ENCODE results near the gene BTBD9. TPM values are rescaled to one million over a fixed set of nuclear protein-coding genes. Genes with fewer than 3 reads are reported as not detected.

The BTBD9 gene
- total RNA-seq, 1 experiment from 2014 or later = 4.7 TPM

DNA sequence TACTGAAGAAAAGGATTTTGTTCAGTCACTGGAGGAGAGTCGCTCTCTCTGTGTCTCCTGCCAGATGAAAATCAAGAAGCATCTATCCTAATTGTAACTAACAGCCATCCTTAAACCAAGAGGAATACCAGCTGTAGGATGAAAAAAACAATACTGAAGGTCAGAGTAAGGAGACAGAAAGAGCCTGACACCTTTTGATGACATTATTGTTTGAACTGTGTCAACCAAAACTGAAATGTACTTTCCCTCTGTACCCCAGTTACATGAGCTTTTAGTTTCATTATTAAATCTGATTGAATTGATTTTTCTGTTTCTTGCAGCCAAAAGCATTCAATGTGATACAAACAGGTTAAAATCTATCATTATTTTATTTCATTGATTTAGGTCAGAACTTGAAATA lies 17.2 kb upstream of the BTBD9 start:
- Histone ChIP-seq H3K36me3 (ENCODE audit: insufficient read depth, low read length) (no peaks in the 10 kb centered on the region), H3K4me3 (ENCODE audit: low read length) (no peak overlapping the region), H3K4me1 (ENCODE audit: low read length) (no peaks in the 10 kb centered on the region), H3K4me2 (ENCODE audit: low read depth, low read length, poor library complexity, severe bottlenecking) (no peak overlapping the region), H4K20me1 (ENCODE audit: insufficient read depth, low read depth, low read length) (no peaks in the 10 kb centered on the region), H3K79me2 (ENCODE audit: low read length) (no peaks in the 10 kb centered on the region), H3K27ac (ENCODE audit: low read length) (no peak overlapping the region), H3K9me2 (replicated peaks; ENCODE audit: insufficient read depth, low read length) (no peaks in the 10 kb centered on the region), H3K9ac (ENCODE audit: low read length) (no peak overlapping the region), H3K27me3 (ENCODE audit: low read length) (no peaks in the 10 kb centered on the region), H3K9me3 (ENCODE audit: low read length) (no peaks in the 10 kb centered on the region), H2AFZ (ENCODE audit: low read length) (no peak overlapping the region)
- no peak for DNase-seq

DNA sequence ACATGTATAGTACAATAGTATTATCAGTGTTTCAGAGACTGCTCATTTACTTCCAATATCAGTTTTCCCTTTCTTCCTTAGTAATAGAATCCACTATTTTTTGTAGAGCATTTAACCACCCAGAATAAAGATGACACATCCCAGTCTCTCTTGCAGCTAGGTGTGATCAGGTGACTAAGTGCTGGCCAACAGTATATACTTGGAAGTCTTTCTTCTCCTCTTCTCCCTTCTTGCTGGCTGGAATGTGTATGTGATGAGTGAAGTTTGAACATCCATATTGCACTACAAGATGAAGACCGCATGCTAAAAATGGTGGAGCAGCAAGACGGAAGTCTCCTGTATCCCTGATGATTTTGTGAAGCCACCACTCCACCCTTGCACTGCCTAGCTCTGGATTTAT lies 14.5 kb upstream of the BTBD9 start:
- H3K27me3 ChIP-seq (ENCODE audit: low read length) = no peaks in the 10 kb centered on the region
- no peak overlapping the region for H3K4me2 ChIP-seq (ENCODE audit: low read depth, low read length, poor library complexity, severe bottlenecking)
- H2AFZ ChIP-seq (ENCODE audit: low read length) = no peak overlapping the region
- no peak for DNase-seq
- no peak overlapping the region for H3K27ac ChIP-seq (ENCODE audit: low read length)
- no peak overlapping the region for H3K4me3 ChIP-seq (ENCODE audit: low read length)
- no peaks in the 10 kb centered on the region for H3K79me2 ChIP-seq (ENCODE audit: low read length)
- no peak overlapping the region for H3K9ac ChIP-seq (ENCODE audit: low read length)
- H3K36me3 ChIP-seq (ENCODE audit: insufficient read depth, low read length) = no peaks in the 10 kb centered on the region
- H3K9me2 ChIP-seq (replicated peaks; ENCODE audit: insufficient read depth, low read length) = no peaks in the 10 kb centered on the region
- no peaks in the 10 kb centered on the region for H3K4me1 ChIP-seq (ENCODE audit: low read length)
- H4K20me1 ChIP-seq (ENCODE audit: insufficient read depth, low read depth, low read length) = no peaks in the 10 kb centered on the region
- H3K9me3 ChIP-seq (ENCODE audit: low read length) = no peaks in the 10 kb centered on the region

DNA sequence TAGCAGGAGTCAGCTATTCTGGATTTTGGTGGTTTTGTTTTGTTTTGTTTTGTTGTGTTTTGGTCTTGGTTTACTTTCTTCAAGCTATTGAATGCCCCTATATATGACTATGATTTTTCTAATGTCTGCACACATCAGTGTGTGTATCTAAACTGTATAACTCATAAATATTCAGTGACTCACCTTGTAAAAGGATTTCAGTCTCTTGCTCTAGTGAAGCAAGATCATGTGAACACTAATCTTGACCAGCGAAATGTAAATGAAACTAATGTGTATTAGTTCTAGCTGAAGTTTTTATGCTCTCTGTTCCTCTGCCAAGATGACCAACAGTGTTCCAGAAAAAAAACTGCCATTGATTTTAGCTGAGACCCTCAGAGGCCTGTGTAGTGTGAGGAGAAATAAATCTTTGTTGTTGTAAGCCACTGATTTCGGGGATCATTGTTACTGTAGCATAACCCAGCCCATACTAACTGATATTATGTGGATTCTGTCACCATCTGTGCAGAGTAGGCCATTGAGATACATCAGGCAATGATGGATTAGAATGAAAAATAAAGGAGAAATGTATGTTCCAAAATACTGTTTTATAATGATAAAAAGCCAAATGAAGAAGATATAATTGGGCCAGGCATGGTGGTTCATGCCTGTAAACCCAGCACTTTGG lies 11.5 kb upstream of the BTBD9 start:
- Histone ChIP-seq H3K9ac (ENCODE audit: low read length) (no peak overlapping the region), H4K20me1 (ENCODE audit: insufficient read depth, low read depth, low read length) (peaks cover 5% of the 10 kb centered on the region; the same call in 1 of the 2 replicates), H2AFZ (ENCODE audit: low read length) (no peak overlapping the region), H3K79me2 (ENCODE audit: low read length) (no peaks in the 10 kb centered on the region), H3K4me2 (ENCODE audit: low read depth, low read length, poor library complexity, severe bottlenecking) (no peak overlapping the region), H3K4me3 (ENCODE audit: low read length) (no peak overlapping the region), H3K4me1 (ENCODE audit: low read length) (peaks cover 3% of the 10 kb centered on the region; the same call in 1 of the 2 replicates), H3K36me3 (ENCODE audit: insufficient read depth, low read length) (no peaks in the 10 kb centered on the region), H3K9me2 (replicated peaks; ENCODE audit: insufficient read depth, low read length) (no peaks in the 10 kb centered on the region), H3K9me3 (ENCODE audit: low read length) (no peaks in the 10 kb centered on the region), H3K27ac (ENCODE audit: low read length) (no peak overlapping the region), H3K27me3 (ENCODE audit: low read length) (no peaks in the 10 kb centered on the region)
- no peak for DNase-seq

DNA sequence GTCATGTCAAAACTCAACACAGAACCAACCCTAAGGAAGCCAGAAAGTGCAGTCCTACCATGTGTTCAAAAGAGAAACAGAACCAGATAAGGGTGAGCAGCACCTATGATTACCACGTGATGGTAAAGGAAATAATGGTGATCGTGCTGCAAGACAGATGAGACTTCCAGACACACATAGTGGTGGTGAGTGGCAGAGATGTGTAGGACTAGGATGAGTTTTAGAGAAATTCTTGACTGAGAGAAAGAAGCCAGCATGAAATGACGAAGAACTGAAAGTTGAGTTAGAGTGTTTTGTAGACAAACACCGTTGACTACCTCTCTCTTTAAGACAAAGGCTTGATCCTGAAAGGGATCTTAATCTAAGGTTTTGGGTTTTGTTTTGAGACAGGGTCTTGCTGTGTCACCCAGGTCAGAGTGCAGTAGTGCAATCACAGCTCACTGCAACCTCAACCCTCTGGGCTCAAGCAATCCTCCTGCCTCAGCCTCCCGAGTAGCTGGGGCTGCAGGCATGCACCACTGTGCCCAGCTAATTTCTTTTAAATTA lies 10.6 kb upstream of the BTBD9 start:
- Histone ChIP-seq H3K9ac (ENCODE audit: low read length) (no peak overlapping the region), H3K4me3 (ENCODE audit: low read length) (no peak overlapping the region), H4K20me1 (ENCODE audit: insufficient read depth, low read depth, low read length) (peaks cover 6% of the 10 kb centered on the region; the same call in 1 of the 2 replicates), H3K27ac (ENCODE audit: low read length) (no peak overlapping the region), H3K36me3 (ENCODE audit: insufficient read depth, low read length) (no peaks in the 10 kb centered on the region), H2AFZ (ENCODE audit: low read length) (no peak overlapping the region), H3K9me3 (ENCODE audit: low read length) (no peaks in the 10 kb centered on the region), H3K4me2 (ENCODE audit: low read depth, low read length, poor library complexity, severe bottlenecking) (no peak overlapping the region), H3K4me1 (ENCODE audit: low read length) (peaks cover 4% of the 10 kb centered on the region; the same call in 1 of the 2 replicates), H3K27me3 (ENCODE audit: low read length) (no peaks in the 10 kb centered on the region), H3K79me2 (ENCODE audit: low read length) (no peaks in the 10 kb centered on the region), H3K9me2 (replicated peaks; ENCODE audit: insufficient read depth, low read length) (no peaks in the 10 kb centered on the region)
- no peak for DNase-seq

DNA sequence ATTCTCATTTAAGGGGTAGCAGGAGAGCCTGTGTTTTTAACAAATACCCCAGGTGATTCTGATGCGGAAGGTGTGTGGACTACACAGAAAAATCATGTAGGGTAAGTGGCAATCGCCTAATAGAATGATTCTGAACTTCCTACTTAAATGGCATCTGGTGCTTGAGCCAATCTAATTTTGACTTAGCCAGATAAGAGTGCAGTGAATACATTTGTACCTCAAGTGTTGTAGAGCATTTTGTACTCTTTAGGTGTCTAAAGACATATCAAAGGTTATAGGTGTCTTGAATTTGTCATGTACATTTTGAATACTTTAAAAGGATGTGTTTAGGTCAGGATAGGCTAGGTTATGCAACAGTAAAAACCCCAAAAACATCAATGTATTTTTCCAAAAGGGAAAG lies 10.0 kb upstream of the BTBD9 start:
- H4K20me1 ChIP-seq (ENCODE audit: insufficient read depth, low read depth, low read length) = peaks cover 6% of the 10 kb centered on the region; the same call in 1 of the 2 replicates
- H3K4me3 ChIP-seq (ENCODE audit: low read length) = no peak overlapping the region
- no peak overlapping the region for H3K9ac ChIP-seq (ENCODE audit: low read length)
- no peaks in the 10 kb centered on the region for H3K79me2 ChIP-seq (ENCODE audit: low read length)
- no peak overlapping the region for H3K4me2 ChIP-seq (ENCODE audit: low read depth, low read length, poor library complexity, severe bottlenecking)
- H3K9me2 ChIP-seq (replicated peaks; ENCODE audit: insufficient read depth, low read length) = no peaks in the 10 kb centered on the region
- peaks cover 4% of the 10 kb centered on the region; the same call in 1 of the 2 replicates for H3K4me1 ChIP-seq (ENCODE audit: low read length)
- H3K27ac ChIP-seq (ENCODE audit: low read length) = no peak overlapping the region
- no peaks in the 10 kb centered on the region for H3K36me3 ChIP-seq (ENCODE audit: insufficient read depth, low read length)
- no peaks in the 10 kb centered on the region for H3K9me3 ChIP-seq (ENCODE audit: low read length)
- H3K27me3 ChIP-seq (ENCODE audit: low read length) = no peaks in the 10 kb centered on the region
- no peak overlapping the region for H2AFZ ChIP-seq (ENCODE audit: low read length)
- no peak for DNase-seq

DNA sequence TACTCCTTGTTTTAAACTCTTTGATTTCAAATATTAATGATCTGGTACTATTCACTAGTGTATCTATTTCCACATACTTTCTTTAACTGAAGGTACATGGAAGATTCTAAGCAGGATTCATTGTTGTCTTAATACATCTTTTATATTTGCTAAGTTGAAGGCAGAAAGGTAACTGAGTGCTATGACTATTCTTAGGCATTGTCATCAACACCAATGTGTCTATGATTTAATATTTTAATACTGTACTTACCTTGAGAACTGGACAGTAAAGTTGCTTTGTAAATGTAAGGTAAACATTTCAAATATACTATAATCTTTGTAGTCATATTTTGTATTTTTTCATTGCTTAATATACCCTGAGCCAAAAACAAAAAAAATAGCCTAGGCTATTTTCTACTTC lies 8.9 kb upstream of the BTBD9 start:
- H3K27me3 ChIP-seq (ENCODE audit: low read length) = no peaks in the 10 kb centered on the region
- no peaks in the 10 kb centered on the region for H3K9me3 ChIP-seq (ENCODE audit: low read length)
- H3K4me2 ChIP-seq (ENCODE audit: low read depth, low read length, poor library complexity, severe bottlenecking) = no peak overlapping the region
- no peak overlapping the region for H3K27ac ChIP-seq (ENCODE audit: low read length)
- no peak for DNase-seq
- no peaks in the 10 kb centered on the region for H3K36me3 ChIP-seq (ENCODE audit: insufficient read depth, low read length)
- no peaks in the 10 kb centered on the region for H3K79me2 ChIP-seq (ENCODE audit: low read length)
- no peak overlapping the region for H3K9ac ChIP-seq (ENCODE audit: low read length)
- no peak overlapping the region for H3K4me3 ChIP-seq (ENCODE audit: low read length)
- peaks cover 6% of the 10 kb centered on the region; the same call in 1 of the 2 replicates for H4K20me1 ChIP-seq (ENCODE audit: insufficient read depth, low read depth, low read length)
- no peaks in the 10 kb centered on the region for H3K9me2 ChIP-seq (replicated peaks; ENCODE audit: insufficient read depth, low read length)
- peaks cover 4% of the 10 kb centered on the region; the same call in 1 of the 2 replicates for H3K4me1 ChIP-seq (ENCODE audit: low read length)
- H2AFZ ChIP-seq (ENCODE audit: low read length) = no peak overlapping the region

DNA sequence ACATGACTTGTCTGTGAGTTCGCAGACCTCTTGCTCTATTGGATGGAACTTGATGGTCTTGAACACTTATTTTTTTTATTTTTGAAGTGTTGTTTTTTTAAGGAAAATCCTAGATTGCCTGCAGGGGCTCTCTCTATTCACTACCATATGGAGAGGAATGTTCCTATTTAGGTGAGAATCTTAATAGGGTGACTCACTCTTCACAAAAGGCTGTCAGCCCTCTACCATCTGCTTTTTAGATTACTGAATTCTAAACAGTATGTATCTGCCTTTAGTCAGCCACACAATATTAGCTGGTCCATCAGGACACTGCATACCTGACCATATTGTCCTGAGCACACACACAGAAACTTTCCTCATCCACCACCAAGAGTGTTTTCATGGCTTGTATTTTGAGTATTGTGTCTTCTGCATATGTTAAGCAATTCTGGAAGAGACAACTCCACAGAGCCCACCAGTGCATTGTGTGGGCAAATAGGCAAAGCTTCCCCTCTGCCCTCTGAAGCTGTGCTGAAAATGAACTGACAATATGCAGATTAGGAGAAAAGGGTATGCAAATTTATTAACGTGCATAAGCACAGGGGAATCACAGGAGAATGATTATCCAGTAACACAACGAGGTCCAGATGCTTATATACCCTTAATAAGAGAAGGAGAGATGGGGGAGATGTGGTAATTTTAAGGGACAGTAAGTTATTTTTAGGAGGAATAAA lies 6.6 kb upstream of the BTBD9 start:
- H2AFZ ChIP-seq (ENCODE audit: low read length) = no peak overlapping the region
- no peaks in the 10 kb centered on the region for H3K79me2 ChIP-seq (ENCODE audit: low read length)
- no peaks in the 10 kb centered on the region for H3K9me3 ChIP-seq (ENCODE audit: low read length)
- DNase-seq = no peak
- no peak overlapping the region for H3K9ac ChIP-seq (ENCODE audit: low read length)
- H3K9me2 ChIP-seq (replicated peaks; ENCODE audit: insufficient read depth, low read length) = no peaks in the 10 kb centered on the region
- no peak overlapping the region for H3K27ac ChIP-seq (ENCODE audit: low read length)
- peaks cover 6% of the 10 kb centered on the region for H3K4me1 ChIP-seq (ENCODE audit: low read length)
- no peak overlapping the region for H3K4me2 ChIP-seq (ENCODE audit: low read depth, low read length, poor library complexity, severe bottlenecking)
- no peaks in the 10 kb centered on the region for H3K27me3 ChIP-seq (ENCODE audit: low read length)
- peaks cover 6% of the 10 kb centered on the region; the same call in 1 of the 2 replicates for H4K20me1 ChIP-seq (ENCODE audit: insufficient read depth, low read depth, low read length)
- H3K36me3 ChIP-seq (ENCODE audit: insufficient read depth, low read length) = no peaks in the 10 kb centered on the region
- H3K4me3 ChIP-seq (ENCODE audit: low read length) = no peak overlapping the region

DNA sequence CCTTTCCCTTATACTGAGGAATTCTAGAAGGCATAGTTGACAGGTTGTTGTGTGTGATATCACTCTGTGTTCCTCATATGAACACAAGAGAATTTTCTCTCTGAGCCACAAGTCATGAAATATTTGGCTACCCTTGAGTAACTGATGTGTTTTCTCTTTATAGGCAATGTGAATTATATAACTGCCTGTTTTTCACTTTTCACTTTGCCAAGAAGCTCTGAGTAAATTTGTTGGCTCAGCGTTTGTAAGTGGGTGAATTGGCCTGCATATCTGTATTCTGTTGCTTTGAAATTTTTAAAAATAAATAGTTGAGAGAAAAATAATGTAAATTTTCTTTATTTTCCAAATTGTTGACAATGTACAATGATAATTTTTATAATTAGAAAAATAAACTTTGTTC lies 5.2 kb upstream of the BTBD9 start:
- no peak for DNase-seq
- H4K20me1 ChIP-seq (ENCODE audit: insufficient read depth, low read depth, low read length) = peaks cover 6% of the 10 kb centered on the region; the same call in 1 of the 2 replicates
- no peak overlapping the region for H2AFZ ChIP-seq (ENCODE audit: low read length)
- no peak overlapping the region for H3K4me3 ChIP-seq (ENCODE audit: low read length)
- no peak overlapping the region for H3K4me2 ChIP-seq (ENCODE audit: low read depth, low read length, poor library complexity, severe bottlenecking)
- H3K79me2 ChIP-seq (ENCODE audit: low read length) = no peaks in the 10 kb centered on the region
- no peaks in the 10 kb centered on the region for H3K36me3 ChIP-seq (ENCODE audit: insufficient read depth, low read length)
- H3K9me3 ChIP-seq (ENCODE audit: low read length) = no peaks in the 10 kb centered on the region
- H3K27me3 ChIP-seq (ENCODE audit: low read length) = no peaks in the 10 kb centered on the region
- H3K9ac ChIP-seq (ENCODE audit: low read length) = no peak overlapping the region
- no peak overlapping the region for H3K27ac ChIP-seq (ENCODE audit: low read length)
- H3K9me2 ChIP-seq (replicated peaks; ENCODE audit: insufficient read depth, low read length) = no peaks in the 10 kb centered on the region
- H3K4me1 ChIP-seq (ENCODE audit: low read length) = peaks cover 14% of the 10 kb centered on the region

Measured in Karpas-422 (cell line).